HG02852 (cell line): ENCODE data around the gene PELO.
"Not testable (repeated sequence)": the region's sequence is repeated elsewhere in the genome, so short reads cannot be mapped to it uniquely, and the experiment has no call there.

ENCODE experiments used
- ATAC-seq: cut with Tn5 transposase; IDR thresholded peaks from one replicate; pipeline ENCODE4 v1.9.1; 2021; ENCODE audit warnings: mild to moderate bottlenecking, moderate library complexity; ENCODE audit not compliant: unreplicated experiment

PELO gene, protein sequence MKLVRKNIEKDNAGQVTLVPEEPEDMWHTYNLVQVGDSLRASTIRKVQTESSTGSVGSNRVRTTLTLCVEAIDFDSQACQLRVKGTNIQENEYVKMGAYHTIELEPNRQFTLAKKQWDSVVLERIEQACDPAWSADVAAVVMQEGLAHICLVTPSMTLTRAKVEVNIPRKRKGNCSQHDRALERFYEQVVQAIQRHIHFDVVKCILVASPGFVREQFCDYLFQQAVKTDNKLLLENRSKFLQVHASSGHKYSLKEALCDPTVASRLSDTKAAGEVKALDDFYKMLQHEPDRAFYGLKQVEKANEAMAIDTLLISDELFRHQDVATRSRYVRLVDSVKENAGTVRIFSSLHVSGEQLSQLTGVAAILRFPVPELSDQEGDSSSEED

DNA sequence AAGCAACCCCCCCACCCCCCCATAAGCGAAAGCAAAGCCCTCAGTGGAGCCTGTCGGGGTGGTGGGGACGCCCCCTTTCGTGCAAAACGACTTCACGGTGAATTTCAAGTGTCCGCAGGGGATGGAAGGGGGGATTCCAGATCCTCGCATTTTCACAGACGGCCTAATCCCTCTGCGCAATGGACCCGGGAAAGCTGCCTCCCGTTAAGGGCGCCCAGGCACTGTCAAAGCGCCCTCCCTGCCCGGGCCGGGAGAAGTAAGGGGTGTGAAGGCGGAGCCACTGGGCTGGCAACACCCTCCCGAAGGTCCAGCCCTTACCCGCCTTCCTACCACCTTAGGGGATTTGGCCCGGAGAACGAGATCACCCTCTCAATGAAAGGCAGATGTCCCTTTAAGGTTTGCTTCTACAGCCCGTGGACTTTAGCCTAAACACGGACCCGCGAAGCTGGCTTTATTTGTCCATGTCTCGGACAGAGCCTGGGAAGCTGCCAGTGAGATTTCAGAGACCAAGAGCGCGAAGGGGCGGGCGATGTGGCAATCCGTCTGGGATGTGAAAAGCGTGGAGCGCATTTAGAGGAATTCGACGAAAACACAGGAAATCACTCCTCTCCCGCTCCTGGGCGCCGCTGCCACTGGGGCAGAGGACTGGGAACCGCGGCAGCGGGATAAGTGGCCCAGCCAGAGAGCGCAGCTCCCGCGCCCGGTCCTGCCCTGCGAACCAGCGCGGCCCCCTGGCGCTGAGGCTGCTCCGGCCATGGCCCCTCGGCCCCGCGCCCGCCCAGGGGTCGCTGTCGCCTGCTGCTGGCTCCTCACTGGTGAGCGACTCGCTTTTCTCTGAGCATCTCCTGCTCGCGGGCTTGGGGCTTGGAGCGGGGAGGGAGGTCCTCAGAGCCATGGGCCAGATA lies at the start of gene PELO, which contains the start of gene ITGA1:
TSS of gene PELO (plus strand) at position 317 of the 905 bp plus-strand sequence. CDS start 12,479 bp downstream, outside the sequence.
TSS of gene ITGA1 (plus strand) at position 317 of the 905 bp plus-strand sequence. CDS start at position 755, 438 bp downstream.
- peak; percentile 77 for ATAC-seq

DNA sequence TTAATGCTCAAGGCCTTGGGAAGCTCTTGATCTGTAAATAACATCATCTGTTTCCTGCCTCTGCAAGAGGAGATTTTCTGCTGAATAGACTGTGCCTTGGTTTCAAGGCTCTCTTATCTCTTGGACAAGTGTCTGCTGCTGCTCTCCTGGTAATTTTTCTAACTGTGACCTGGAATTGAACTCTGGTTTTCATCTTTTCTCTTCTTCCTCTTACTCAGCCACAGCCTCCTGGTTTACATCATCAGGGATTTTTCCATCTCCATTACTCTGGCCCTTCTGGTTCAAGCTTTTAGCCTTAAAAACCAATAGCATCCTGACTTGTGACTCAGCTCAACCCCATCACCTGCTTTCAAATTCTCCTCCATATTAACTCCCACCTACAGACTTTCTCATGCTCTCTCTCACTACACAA lies 49.6 kb upstream of the PELO start:
- ATAC-seq, result peak; percentile 86

DNA sequence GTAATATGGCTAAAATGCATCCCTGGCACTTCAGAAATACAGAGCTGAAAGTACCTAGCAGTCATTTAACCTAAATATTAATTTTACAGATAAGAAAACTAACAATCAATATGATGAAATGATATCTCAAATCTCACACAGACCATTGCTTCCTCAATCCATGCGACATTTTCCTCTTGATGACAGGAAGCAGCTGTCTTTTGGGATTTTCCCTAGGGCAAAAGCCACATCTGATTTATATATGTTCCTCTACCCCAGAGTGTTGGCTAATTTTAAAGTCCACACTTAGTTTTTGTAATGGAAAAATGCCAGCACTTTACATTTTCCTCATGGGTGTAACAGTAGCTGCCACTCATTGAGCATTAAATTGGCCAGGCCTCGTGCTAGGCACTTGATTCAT lies 47.7 kb upstream of the PELO start:
- no peak for ATAC-seq

DNA sequence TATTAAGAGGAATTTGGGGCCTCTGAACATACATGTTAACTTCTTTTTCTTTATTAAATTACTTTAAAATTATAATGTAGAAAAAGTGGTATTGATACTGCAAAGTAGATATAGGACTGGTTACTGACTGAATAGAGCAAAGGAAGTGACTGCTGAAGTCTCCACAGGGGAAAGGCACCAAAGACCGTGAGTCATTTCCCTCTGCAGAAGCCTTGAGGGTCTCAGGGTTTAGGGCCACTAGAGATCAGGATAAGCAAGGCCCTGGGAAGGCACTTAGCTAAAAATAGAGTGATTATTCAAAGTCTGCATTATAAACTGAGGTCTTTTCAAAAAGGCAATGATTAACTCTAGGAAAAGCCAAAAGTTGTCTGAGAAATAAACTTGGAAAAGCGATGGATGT lies 44.7 kb upstream of the PELO start:
- no peak for ATAC-seq

DNA sequence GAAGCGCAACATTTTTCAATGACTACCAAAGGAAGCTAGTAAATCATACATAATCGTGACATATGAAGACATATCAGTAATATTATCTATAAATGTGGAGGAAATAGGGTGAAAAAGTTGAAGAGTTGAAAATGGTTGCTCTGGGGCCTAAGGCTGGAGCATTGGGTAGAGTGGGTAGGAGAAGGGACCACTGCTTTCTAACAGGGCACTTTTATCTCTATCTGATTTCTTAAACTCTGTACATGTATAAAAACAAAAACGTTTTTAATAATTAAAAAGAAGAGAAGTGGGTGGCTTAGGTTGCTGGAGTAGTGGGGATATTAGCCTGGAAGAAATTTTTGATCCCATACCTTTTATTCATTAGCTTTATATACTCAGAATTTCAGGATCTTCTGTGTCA lies 44.2 kb upstream of the PELO start:
- no peak for ATAC-seq

DNA sequence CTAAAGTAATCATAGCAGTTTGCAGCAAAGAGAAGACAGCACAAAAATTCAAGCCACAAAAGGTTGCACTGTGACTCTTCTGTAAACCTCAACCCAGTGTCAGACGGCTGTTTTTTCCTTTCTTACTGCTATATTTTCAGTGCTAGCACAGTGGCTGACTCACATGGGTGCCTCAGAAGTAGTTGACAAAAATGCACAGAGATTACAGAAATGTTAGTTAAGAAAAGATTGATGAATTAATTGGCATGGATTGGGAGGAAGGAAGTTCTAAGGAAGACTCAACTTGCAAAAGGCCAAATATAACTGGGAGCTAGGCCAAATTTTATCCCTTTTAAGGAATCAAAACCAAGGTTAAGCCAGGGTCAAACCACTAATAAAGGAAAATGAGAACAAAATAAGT lies 43.7 kb upstream of the PELO start:
- ATAC-seq, result peak; percentile 85

DNA sequence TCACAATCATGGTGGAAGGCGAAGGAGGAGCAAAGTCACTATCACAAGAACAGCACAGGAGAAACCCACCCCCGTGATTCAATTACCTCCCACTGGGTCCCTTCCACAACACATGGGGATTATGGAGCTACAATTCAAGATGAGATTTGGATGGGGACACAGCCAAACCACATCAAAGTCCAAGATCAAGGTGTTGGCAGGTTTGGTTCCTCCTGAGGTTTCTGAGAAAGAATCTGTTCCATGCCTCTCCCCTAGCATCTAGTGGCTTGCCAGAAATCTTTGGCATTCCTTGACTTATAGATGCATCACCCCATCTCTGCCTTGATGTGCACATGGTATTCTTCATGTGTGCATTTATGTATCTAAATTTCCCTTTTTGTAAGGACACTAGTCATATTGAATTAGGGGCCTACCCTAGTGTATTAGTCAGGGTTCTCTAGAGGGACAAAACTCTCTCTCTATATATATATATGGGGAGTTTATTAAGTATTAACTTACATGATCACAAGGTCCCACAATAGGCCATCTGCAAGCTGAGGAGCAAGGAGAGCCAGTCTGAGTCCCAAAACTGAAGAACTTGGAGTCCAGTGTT lies 42.8 kb upstream of the PELO start:
- ATAC-seq, result not testable (repeated sequence)

DNA sequence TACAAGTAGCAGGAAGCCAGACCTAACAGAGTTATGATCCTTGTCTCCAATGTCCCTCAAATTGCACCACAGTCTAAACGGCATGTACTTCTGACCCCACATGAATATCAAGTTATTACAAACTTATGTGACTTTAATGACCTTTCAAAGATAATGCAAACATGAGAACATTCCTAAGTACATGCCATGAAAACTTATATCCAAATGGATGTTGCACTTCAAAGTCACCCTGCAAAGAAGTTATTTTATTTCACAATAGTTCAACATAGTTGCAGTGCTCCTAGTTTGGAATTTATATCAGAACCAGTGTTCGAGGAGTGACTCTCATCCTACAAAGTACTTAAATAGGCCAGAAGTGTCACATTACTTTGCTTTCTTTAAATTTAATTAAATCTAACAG lies 41.2 kb upstream of the PELO start:
- ATAC-seq, result no peak

DNA sequence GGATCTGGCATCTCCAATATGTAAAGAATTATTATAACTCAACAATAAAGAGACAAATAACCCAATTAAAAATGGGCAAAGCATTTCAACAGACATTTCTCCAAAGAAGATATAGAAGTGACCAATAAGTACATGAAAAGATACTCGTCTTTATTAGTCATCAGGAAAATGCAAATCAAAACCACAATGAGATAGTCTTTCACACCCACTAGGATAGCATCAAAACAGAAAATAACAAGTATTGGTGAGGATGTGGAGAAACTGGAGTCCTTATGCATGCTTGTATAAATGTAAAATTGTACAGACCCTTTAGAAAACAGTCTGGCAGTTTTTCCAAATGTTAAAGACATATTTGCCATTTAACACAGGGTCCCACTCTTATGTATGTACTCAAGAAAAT lies 39.1 kb upstream of the PELO start:
- no peak for ATAC-seq

DNA sequence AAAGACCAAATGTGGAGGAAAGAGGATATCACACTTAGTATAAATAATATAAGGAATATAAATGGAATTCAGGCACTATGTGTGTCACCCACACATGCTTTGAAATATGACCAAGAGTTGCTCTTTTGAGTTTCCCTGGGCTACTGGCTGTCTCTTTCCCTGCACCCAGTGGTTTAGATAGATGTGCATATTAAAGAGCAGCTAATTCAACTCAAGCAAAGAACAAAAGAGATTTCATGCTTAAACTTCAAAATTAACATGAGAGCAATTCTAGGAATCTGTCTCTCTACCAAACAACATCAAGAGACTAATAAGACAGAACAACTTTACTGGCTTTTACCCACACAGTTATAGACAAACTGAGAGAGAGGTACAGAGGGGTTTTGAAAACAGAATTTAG lies 38.0 kb upstream of the PELO start:
- ATAC-seq, result no peak

DNA sequence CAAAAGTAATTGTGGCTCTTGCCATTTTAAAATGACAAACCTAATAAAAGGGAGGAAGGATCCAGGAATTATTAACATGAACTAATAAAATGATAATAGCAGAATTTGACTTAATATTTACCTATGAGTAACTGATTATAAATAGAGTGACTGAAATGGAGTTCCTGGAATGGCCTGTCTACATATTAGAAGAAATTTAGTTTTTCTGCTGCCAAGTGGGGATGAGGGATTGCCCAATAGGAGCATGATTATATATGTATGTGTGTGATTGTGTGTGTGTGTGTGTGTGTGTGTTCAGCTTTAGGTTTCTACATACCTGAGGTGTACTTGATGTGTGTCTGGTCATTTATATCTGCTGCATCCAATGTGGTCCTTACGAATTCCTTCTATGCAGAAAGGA lies 36.6 kb upstream of the PELO start:
- ATAC-seq, result no peak

DNA sequence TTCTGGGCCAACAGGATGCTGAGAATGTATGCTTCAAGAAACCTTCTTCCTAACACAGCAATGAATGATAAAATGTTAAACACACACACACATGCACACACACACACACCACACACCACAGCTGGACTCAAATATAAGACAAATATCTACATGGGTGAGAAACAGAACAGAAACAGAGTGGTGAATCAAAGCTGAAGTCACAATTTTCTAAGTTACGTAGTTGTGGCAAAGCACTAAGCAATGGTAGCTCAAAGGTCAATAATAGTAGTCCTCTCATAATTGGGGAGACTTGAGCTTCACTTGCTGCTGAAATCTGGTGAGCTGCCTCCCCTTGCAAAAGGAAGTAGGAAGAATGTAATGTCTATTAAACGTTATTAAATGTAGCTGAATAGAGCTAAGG lies 33.7 kb upstream of the PELO start:
- no peak for ATAC-seq

DNA sequence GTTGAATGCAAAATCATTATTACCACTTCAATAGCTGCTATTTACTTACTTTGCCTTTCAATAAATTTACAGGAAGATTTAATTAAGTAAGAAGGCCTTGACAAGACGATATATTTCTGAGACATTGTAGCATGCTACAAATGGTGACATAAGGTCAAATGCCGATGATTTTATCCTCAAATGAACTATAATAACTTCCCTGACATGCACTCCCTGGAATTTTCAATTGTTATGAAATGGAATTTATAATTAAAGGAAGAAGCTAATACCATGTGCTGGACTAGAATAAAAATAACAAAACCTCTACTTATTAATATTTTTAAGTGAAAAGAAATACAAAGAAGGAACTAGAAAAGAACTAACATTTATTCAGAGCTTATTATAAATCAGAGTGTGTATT lies 30.2 kb upstream of the PELO start:
- ATAC-seq, result no peak

DNA sequence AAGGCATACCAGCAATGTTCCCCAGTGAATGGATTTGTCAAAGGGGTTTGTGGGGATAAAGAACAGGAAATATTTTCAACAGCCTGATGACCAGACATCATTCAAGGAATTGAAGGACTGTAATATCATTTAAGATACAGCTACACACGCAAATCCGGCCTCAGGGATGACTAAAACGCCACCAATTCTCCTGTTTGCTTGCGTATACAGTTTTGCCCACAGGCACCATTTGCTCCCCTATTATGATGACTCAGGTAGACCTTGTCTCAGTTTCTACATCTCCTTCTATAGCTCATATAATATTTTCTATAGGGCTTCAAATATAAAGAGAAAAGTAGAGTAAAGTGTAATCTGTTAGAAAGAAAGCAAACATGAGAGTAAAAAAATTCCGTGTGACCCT lies 29.7 kb upstream of the PELO start:
- no peak for ATAC-seq

DNA sequence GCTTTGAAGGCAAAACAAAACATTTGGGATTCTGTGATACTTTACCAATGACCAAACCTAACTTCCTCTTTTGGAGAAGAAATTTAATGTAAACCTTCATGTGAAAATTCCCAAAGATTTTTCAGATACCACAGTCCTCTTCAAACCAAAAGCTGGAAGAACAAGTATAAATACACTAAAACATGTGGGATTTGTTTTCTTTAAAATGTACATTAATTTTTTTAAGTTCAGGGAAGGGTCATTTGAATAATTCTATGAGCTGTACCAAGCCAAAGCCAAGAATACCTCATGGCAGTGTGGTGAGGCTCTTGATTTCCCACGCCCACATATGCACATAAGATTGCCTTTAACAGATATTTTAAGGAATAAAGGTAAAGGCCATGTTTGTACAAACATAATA lies 28.4 kb upstream of the PELO start:
- no peak for ATAC-seq

DNA sequence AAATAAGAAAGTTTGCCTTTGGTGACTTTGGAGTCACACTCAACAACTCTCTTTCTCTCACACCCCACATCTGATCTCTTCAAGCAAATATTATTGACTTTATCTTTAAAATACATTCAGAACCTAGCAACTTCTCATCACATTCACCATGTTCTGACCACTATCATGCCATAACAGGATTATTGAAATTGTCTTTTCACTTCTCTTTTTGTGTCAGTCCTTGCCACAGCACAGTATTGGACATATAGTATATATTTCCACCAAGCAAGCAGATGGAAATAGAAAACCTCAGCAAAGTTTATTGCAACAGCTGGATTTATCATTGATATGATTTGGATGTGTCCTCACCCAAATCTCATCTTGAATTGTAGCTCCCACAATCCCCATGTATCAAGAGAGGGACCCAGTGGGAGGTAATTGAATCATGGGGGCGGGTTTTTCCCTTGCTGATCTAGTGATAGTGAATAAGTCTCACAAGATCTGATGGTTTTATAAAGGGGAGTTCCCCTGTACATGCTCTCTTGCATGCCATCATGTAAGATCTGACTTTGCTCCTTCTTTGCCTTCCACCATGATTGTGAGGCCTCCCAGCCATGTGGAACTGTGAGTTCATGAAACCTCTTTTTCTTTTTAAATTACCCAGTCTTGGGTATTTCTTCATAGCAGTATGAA lies 26.9 kb upstream of the PELO start:
- peak; percentile 77 for ATAC-seq

DNA sequence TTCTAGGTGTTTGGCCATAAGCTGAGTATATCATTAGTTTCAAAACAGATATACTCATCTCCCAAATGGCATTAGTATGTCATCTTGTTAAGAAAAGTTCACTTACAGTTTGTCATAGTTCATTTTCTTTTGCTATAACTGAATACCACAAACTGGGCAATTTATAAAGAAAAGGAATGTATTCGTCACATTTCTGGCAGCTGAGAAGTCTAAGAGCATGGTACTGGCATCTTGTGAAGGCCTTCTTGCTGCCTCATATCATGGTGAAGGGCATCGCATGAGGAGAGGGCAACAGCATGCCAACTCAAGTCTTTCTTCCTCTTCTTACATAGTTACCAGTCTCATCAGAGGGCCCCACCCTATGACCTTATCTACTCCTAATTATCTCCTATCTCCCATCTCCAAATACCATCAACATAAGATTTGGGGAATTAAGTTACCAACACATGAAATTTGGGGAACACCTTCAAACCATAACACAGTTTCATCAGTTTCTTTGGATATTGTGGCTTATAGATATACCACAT lies 20.4 kb upstream of the PELO start:
- no peak for ATAC-seq

DNA sequence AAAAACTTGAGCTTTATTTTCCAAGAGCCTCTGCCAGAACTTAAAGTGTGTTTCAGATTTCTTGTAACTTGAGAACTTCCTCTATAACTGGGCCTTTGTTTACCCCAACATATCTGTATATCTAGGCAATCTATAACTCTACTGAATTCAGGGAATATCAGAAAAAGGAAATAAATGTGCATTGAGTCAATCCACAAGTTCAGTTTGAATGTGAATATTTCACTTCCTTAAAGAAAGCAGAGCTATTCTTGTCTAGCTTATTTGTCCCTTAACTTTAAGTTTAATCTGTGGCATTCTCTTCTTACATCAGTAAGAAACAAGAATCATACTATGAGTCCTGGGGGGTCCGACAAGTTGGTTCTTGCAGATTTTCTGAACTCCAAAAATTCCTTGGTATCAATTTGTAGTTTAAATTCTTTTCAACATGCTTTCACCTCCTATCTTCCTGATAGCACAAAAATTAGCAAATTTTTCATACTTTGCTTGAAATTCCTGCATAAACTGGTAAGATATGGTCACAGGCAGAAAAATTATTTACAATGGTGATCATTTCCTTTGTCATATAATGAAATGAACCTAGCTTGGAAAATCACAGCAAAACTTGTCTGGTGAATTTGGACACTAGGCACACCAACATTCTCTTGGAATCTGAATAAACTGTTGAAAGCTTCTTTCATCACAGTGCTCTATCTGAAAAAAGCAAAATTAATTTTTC lies 19.8 kb upstream of the PELO start:
- peak; percentile 53 for ATAC-seq

DNA sequence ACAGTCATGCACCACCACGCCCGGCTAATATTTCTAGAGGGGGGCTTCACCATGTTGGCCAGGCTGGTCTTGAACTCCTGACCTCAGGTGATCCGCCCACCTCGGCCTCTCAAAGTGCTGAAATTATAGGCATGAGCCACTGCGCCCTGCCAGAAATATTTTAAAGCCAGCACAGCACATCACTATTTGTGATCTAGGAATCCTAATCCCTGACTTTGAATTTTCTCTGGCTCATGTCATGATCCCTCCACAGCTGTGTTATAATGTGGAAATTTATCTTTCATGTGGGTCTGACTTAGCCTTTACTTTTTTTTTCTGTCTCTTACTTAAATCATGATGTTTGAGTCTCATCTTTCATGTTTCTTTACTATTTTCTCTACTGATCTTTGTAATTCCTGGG lies 18.7 kb upstream of the PELO start:
- no peak for ATAC-seq

DNA sequence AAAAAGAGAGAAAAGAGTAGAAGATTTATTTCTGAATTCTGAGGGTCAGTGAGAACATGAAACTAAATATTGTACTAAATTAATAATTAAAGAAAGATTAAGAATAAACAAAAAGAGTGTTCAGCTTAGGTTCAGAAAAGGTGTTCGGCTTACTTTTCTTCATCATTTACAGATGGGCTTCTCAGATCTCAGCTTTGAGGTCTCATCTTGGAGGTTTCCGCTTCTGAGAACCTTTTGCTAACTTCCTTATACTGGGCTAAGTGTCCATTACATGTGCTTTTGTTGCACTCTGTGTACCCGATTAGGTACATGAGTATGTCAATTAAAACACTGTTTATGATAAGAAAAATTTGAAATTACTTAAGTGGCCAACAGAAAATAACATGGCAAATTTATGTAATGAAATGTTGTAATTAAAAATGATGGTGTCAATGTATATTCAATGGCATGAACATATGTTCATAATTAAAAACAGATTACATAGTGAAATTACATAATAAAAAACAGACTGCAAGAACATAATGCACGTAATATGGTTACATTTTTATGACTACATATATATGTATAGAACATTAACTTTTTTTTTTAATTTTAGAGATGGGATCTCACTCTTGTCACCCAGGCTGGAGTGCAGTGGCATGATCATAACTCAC lies 17.3 kb upstream of the PELO start:
- ATAC-seq, result no peak
